Omental fat pad (tissue), 4 donors: Measurements from ENCODE around the gene ARHGEF11. TPM values are rescaled to one million over a fixed set of nuclear protein-coding genes. Genes with fewer than 3 reads are reported as not detected.

Experiments
- ATAC-seq: fragments of 150-250 bp; one replicate; pipeline ENCODE4 v1.9.1; 2016; ENCODE audit warnings: mild to moderate bottlenecking, moderate library complexity; ENCODE audit not compliant: low FRiP score
- DNase-seq: peaks from one replicate; pipeline ENCODE4 v3.0.0-alpha.2; 2019; ENCODE audit warnings: low spot score
- CTCF ChIP-seq, 3 donors: fragments of 450-650 bp; IDR thresholded peaks; one replicate each; pipeline ENCODE4 v1.5.1; 2016 to 2017; ENCODE audit warnings: antibody characterized with exemption in 3 of 3, mild to moderate bottlenecking in 3 of 3, moderate library complexity in 2 of 3
- total RNA-seq, 4 donors: library from RNA; depleted of rRNA; stranded (reverse); fragments of >200 nt; gene quantifications; one replicate each; pipeline ENCODE4 v1.1.0, GENCODE V29; 2016

The ARHGEF11 gene
- total RNA-seq, 4 donors from 2014 or later = 26.4 to 46.5 (median 35.6) TPM

- TF ChIP-seq CTCF (IDR thresholded peaks at IDR 0.05) = no peak
- ATAC-seq (no peak), DNase-seq (no peak)
These were observed 50.1 kb downstream of the ARHGEF11 start for GRCh38 chr1:156995412-156995811.

GRCh38 chr1:156994277-156994676, 51.3 kb downstream of the ARHGEF11 start:
- no peak for ATAC-seq
- no peak for DNase-seq
- no peak for TF ChIP-seq CTCF (IDR thresholded peaks at IDR 0.05)

- no peak for ATAC-seq
- TF ChIP-seq CTCF (IDR thresholded peaks at IDR 0.05) = no peak
- DNase-seq = no peak
These were observed 52.0 kb downstream of the ARHGEF11 start for GRCh38 chr1:156993426-156994147.

GRCh38 chr1:156992215-156992614, 53.3 kb downstream of the ARHGEF11 start:
- no peak for TF ChIP-seq CTCF (IDR thresholded peaks at IDR 0.05)
- no peak for ATAC-seq
- DNase-seq = no peak

- ATAC-seq = no peak
- TF ChIP-seq CTCF (IDR thresholded peaks at IDR 0.05) = no peak
- DNase-seq = no peak
These were observed 57.8 kb downstream of the ARHGEF11 start for GRCh38 chr1:156987715-156988114.

- ATAC-seq (no peak), DNase-seq (no peak)
- TF ChIP-seq CTCF (IDR thresholded peaks at IDR 0.05) = no peak
These were observed 65.0 kb downstream of the ARHGEF11 start for GRCh38 chr1:156980551-156980950.

- TF ChIP-seq CTCF (IDR thresholded peaks at IDR 0.05) = no peak
- DNase-seq (no peak), ATAC-seq (no peak)
These were observed 70.5 kb downstream of the ARHGEF11 start for GRCh38 chr1:156975084-156975483.
